Sigmoid colon (tissue), 7 donors: Measurements from ENCODE around the gene DCTN3. TPM values are rescaled to one million over a fixed set of nuclear protein-coding genes. Genes with fewer than 3 reads are reported as not detected.

Source experiments
- DNase-seq: peaks from one replicate; pipeline ENCODE4 v3.0.0-alpha.2; 2019
- H3K27ac ChIP-seq, 4 donors: fragments of 200-600 bp; sonication (generic); one replicate each; pipeline ENCODE4 v1.5.1; 2016 to 2019; ENCODE audit warnings: mild to moderate bottlenecking in 1 of 4
- H3K27me3 ChIP-seq, 3 donors: fragments of 200-600 bp; sonication (generic); one replicate each; pipeline ENCODE4 v1.5.1; 2019; ENCODE audit warnings: mild to moderate bottlenecking in 1 of 3
- H3K36me3 ChIP-seq, 4 donors: fragments of 200-600 bp; sonication (generic); one replicate each; pipeline ENCODE4 v1.5.1; 2016 to 2019
- H3K4me1 ChIP-seq, 4 donors: fragments of 200-600 bp; sonication (generic); one replicate each; pipeline ENCODE4 v1.5.1; 2017 to 2019
- H3K4me3 ChIP-seq, 4 donors: fragments of 200-600 bp; sonication (generic); one replicate each; pipeline ENCODE4 v1.5.1; 2017 to 2019; ENCODE audit warnings: mild to moderate bottlenecking in 2 of 4, moderate library complexity in 1 of 4
- H3K9me3 ChIP-seq, 4 donors: fragments of 200-600 bp in 3 of 4; sonication (generic) in 3 of 4; one replicate each; pipeline versions ENCODE4 v1.5.1 to v1.6.1; 2013 to 2019
- EP300 ChIP-seq, 4 donors: sonication (generic); formaldehyde crosslinking; IDR thresholded peaks; one replicate each; pipeline ENCODE4 v1.6.1; 2017; ENCODE audit warnings: antibody characterized with exemption in 4 of 4
- POLR2A ChIP-seq, 2 donors: fragments of 450-650 bp; IDR thresholded peaks; one replicate each; pipeline ENCODE4 v1.6.1; 2016; ENCODE audit warnings: antibody characterized with exemption in 2 of 2, mild to moderate bottlenecking in 2 of 2, moderate library complexity in 2 of 2
- POLR2AphosphoS5 ChIP-seq, 4 donors: sonication (generic); formaldehyde crosslinking; IDR thresholded peaks; one replicate each; pipeline ENCODE4 v1.6.1; 2017; ENCODE audit warnings: antibody characterized with exemption in 4 of 4
- WGBS, 2 donors: extraction: QIAGEN DNeasy Blood & Tissue Kit; methylation state at CpG; one replicate each; pipeline ENCODE4 v1.1.7; 2013; 5-methylcytosine and 5-hydroxymethylcytosine counted together
- intact Hi-C: fragments of 100-400 bp; cut with DNase I; formaldehyde crosslinking; loops from one replicate; pipeline ENCODE4 v1.15.1; 2023
- polyA plus RNA-seq, 3 donors: library from polyadenylated mRNA; stranded (reverse); fragments of 200-250 nt; gene quantifications; one replicate each; pipeline ENCODE4 v1.2.3, GENCODE V29; 2013
- total RNA-seq, 4 donors: library from RNA; depleted of rRNA; stranded (reverse); fragments of >200 nt; gene quantifications; one replicate each; pipeline ENCODE4 v1.1.0, GENCODE V29; 2016
- TF ChIP-seq, protein P1 (sequence below), 4 experiments: fragments of 450-650 bp in 3 of 4; fragments of 200-600 bp in 1 of 4; IDR thresholded peaks; one replicate each; pipeline ENCODE4 v1.5.1; 2016 to 2019; ENCODE audit warnings: antibody characterized with exemption in 4 of 4, mild to moderate bottlenecking in 3 of 4, moderate library complexity in 2 of 4
- donor health status: healthy with polysubstance abuse.
- donor health status: Bipolar disorder and iron deficiency.
- donor health status: healthy.

Gene DCTN3
- total and polyA plus RNA-seq, 7 donors: 59.6 to 122 (median 90.7) TPM

DNA sequence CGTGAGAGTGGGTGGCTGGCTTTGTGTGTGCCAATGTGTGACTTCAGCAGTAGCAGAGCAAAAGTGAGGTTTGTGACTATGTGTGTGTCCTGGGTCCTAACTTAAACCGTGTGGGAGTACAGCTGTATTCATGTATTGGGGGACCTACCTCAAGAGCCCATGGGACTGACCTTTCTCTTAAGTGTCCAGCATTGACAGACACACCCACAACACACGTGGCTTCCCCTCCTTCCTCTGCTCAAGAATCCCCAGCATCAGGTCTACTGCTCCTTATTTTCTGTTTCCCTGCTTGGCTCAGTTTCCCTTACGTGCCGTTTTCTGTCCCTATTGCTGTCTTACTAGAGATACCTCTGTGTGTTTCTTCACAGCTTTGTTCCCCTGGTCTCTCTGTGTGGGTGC lies 32.3 kb upstream of the DCTN3 start:
- H3K4me3 ChIP-seq: peak overlapping the region; percentile 43 to 56 (median 50)
- H3K9me3 ChIP-seq: no peaks in the 10 kb centered on the region
- H3K36me3 ChIP-seq: peaks cover 5 to 34% (median 17%) of the 10 kb centered on the region in 4 donors
- TF ChIP-seq POLR2A (IDR thresholded peaks at IDR 0.05) (no peak), POLR2AphosphoS5 (IDR thresholded peaks at IDR 0.05) (no peak), EP300 (IDR thresholded peaks at IDR 0.05) (no peak)
- TF ChIP-seq, protein P1, sequence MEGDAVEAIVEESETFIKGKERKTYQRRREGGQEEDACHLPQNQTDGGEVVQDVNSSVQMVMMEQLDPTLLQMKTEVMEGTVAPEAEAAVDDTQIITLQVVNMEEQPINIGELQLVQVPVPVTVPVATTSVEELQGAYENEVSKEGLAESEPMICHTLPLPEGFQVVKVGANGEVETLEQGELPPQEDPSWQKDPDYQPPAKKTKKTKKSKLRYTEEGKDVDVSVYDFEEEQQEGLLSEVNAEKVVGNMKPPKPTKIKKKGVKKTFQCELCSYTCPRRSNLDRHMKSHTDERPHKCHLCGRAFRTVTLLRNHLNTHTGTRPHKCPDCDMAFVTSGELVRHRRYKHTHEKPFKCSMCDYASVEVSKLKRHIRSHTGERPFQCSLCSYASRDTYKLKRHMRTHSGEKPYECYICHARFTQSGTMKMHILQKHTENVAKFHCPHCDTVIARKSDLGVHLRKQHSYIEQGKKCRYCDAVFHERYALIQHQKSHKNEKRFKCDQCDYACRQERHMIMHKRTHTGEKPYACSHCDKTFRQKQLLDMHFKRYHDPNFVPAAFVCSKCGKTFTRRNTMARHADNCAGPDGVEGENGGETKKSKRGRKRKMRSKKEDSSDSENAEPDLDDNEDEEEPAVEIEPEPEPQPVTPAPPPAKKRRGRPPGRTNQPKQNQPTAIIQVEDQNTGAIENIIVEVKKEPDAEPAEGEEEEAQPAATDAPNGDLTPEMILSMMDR (IDR thresholded peaks at IDR 0.05): no peak
- no peak for DNase-seq
- peaks cover 0 to 75% (median 64%) of the 10 kb centered on the region in 4 donors for H3K4me1 ChIP-seq
- 20 to 44% methylated on average over 5 of the region's 5 CpGs for WGBS, 2 donors
- no peaks in the 10 kb centered on the region for H3K27me3 ChIP-seq
- peak overlapping the region; percentile 83 to 91 (median 88) for H3K27ac ChIP-seq
- intact Hi-C loops: loop anchor here (5.0 kb wide), 1 partner anchor 340 kb away; no protein-coding TSS in a partner anchor

DNA sequence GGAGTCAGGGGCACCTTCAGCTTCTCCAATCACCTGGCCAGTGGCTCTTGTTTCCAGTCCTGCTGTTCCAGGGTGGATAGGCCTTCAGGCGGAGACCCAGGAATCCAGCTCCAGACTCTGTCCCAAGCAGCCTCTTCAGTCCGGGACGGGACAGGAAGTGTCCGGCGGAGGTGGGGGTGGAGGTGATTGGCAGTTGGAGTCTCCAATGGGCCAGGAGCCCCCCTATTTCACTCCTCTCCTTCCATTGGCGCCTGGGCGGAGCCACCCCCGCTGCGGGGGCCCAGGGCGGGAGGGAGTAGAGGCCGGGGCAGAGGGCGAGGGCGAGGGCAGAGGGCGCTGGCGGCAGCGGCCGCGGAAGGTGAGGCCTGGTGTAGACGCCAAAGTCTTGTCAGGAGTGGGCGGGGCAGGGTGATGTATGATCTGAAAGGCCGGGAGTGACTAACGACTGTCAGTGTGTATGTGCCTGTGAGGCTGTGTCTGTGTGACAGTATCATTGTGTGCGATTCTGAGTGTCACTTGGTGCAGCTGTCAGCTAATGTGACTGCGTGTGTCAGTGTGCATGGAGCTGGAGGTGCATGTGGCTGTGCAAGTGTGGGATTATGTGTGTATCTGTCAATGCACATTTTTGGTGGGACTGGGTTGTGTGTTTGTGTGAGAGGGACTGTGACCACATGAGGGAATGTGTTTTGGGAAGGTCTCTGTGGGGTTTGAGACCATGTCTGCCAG lies 31.7 kb upstream of the DCTN3 start, which contains the start of gene IL11RA:
Gene IL11RA (plus strand): TSS at position 310 of the 726 bp plus-strand sequence. CDS start 3,033 bp downstream, outside the sequence.
- Histone ChIP-seq H3K27ac (peak within 1 kb of the TSS; percentile 83 to 91 (median 88)), H3K9me3 (no peaks in the 10 kb centered on the region), H3K4me1 (peaks cover 0 to 80% (median 69%) of the 10 kb centered on the region in 4 donors), H3K4me3 (peak within 1 kb of the TSS; percentile 43 to 56 (median 50)), H3K36me3 (peaks cover 5 to 29% (median 14%) of the 10 kb centered on the region in 4 donors), H3K27me3 (no peaks in the 10 kb centered on the region)
- DNase-seq: peak; percentile 97
- WGBS, 2 donors: 6 to 28% methylated on average over 24 of the region's 24 CpGs
- intact Hi-C loops: loop anchor here (5.0 kb wide), 1 partner anchor 340 kb away; no protein-coding TSS in a partner anchor
- TF ChIP-seq POLR2A (IDR thresholded peaks at IDR 0.05): peak in 1 of 2 donors; percentile 47
- TF ChIP-seq POLR2AphosphoS5 (IDR thresholded peaks at IDR 0.05): peak; percentile 41 to 84 (median 74)
- TF ChIP-seq EP300 (IDR thresholded peaks at IDR 0.05): no peak
- TF ChIP-seq, protein P1 (IDR thresholded peaks at IDR 0.05): no peak

DNA sequence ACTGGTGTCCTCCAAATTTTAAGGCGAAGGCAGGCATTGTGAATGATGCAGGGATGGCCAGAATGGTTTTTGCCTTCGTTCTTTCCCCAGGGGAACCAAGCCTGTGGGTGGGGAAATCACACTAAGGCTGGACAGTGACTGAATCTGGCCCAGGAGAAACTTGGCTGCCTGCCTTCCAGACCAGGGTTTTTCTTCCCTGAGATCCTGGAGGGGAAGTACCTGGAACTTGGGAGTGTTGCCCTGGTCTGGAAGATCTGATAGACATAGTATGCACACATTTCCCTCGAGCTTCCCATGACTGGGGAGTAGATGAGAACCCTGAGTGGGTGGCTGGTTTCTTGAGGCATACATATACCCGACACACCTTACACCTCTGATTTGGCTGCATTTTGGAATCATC lies 31.0 kb upstream of the DCTN3 start:
- peak overlapping the region; percentile 43 to 56 (median 50) for H3K4me3 ChIP-seq
- TF ChIP-seq EP300 (IDR thresholded peaks at IDR 0.05) (no peak), POLR2A (IDR thresholded peaks at IDR 0.05) (no peak), POLR2AphosphoS5 (IDR thresholded peaks at IDR 0.05) (no peak)
- TF ChIP-seq, protein P1 (IDR thresholded peaks at IDR 0.05): no peak
- H3K9me3 ChIP-seq: no peaks in the 10 kb centered on the region
- DNase-seq: peak; percentile 81
- peaks cover 5 to 29% (median 14%) of the 10 kb centered on the region in 4 donors for H3K36me3 ChIP-seq
- peak overlapping the region; percentile 83 to 91 (median 88) for H3K27ac ChIP-seq
- H3K4me1 ChIP-seq: peaks cover 0 to 80% (median 70%) of the 10 kb centered on the region in 4 donors
- intact Hi-C loops: loop anchor here (5.0 kb wide), 1 partner anchor 341 kb away; no protein-coding TSS in a partner anchor
- no peaks in the 10 kb centered on the region for H3K27me3 ChIP-seq
- 42 to 66% methylated on average over 4 of the region's 4 CpGs for WGBS, 2 donors

DNA sequence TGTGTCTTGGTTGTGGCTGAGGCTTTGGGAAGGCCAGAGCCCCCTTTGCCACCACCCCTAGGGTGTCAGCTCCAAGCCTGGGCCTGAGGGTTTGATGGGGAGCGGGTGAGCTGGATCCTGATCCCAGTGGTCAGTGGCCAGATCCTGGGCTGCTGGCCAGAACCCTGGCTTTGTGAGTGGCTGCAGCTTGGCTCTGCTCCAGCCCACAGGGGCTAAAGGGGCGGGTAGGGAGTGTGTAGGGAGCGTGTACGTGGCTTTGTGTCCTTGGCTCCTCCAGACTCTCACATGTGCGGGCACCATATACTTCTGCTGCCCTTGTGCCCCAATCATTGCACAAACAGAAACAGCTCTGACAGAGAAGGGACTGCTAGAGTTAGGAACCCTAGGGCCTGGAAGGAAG lies 30.5 kb upstream of the DCTN3 start:
- Histone ChIP-seq H3K4me1 (peaks cover 0 to 80% (median 75%) of the 10 kb centered on the region in 4 donors), H3K27me3 (no peaks in the 10 kb centered on the region), H3K9me3 (no peaks in the 10 kb centered on the region), H3K27ac (peak overlapping the region; percentile 83 to 91 (median 88)), H3K4me3 (no peak overlapping the region), H3K36me3 (peaks cover 5 to 29% (median 14%) of the 10 kb centered on the region in 4 donors)
- TF ChIP-seq, protein P1 (IDR thresholded peaks at IDR 0.05): no peak
- TF ChIP-seq POLR2AphosphoS5 (IDR thresholded peaks at IDR 0.05) (no peak), POLR2A (IDR thresholded peaks at IDR 0.05) (no peak), EP300 (IDR thresholded peaks at IDR 0.05) (no peak)
- 86 to 87% methylated on average over 5 of the region's 5 CpGs for WGBS, 2 donors
- DNase-seq: no peak
- intact Hi-C loops: loop anchor here (5.0 kb wide), 1 partner anchor 341 kb away; no protein-coding TSS in a partner anchor
